OCI-LY1 (cell line): ENCODE data around the gene STRA6.

Experiments used
- H2AFZ ChIP-seq: fragments of 200-600 bp; sonication (generic), shearing (Covaris generic); 2 replicates; pipeline ENCODE4 v1.6.0; 2014; ENCODE audit warnings: antibody characterized with exemption, mild to moderate bottlenecking, low read length
- H3F3A ChIP-seq: fragments of 200-600 bp; sonication (generic), shearing (Covaris generic); 2 replicates; pipeline ENCODE4 v1.6.0; 2014; ENCODE audit warnings: mild to moderate bottlenecking, antibody characterized with exemption, low read length, moderate library complexity; ENCODE audit not compliant: insufficient read depth
- H3K27ac ChIP-seq: fragments of 200-600 bp; sonication (generic); 2 replicates; pipeline ENCODE4 v1.5.1; 2014; ENCODE audit warnings: low read length, mixed run types, mild to moderate bottlenecking, low read depth; ENCODE audit not compliant: poor library complexity, severe bottlenecking
- H3K27me3 ChIP-seq: fragments of 200-600 bp; sonication (generic); 2 replicates; pipeline ENCODE4 v1.6.0; 2014; ENCODE audit warnings: antibody characterized with exemption, mild to moderate bottlenecking, low read length, moderate library complexity; ENCODE audit not compliant: insufficient read depth
- H3K36me3 ChIP-seq: fragments of 200-600 bp; sonication (generic); 2 replicates; pipeline ENCODE4 v1.6.1; 2014; ENCODE audit warnings: mild to moderate bottlenecking, antibody characterized with exemption, low read length, moderate library complexity, mixed read lengths; ENCODE audit not compliant: insufficient read depth
- H3K4me1 ChIP-seq: fragments of 200-600 bp; sonication (generic); 2 replicates; pipeline ENCODE4 v1.5.1; 2014; ENCODE audit warnings: mild to moderate bottlenecking, low read length, moderate library complexity; ENCODE audit not compliant: insufficient read depth, severe bottlenecking
- H3K4me2 ChIP-seq: fragments of 200-600 bp; sonication (generic), shearing (Covaris generic); 2 replicates; pipeline ENCODE4 v1.6.1; 2014; ENCODE audit warnings: low read length
- H3K4me3 ChIP-seq: fragments of 200-600 bp; sonication (generic); 2 replicates; pipeline ENCODE4 v1.5.1; 2014; ENCODE audit warnings: low read length, low read depth, mild to moderate bottlenecking, mixed read lengths; ENCODE audit not compliant: poor library complexity, severe bottlenecking
- H3K79me2 ChIP-seq: fragments of 200-600 bp; shearing (Covaris generic); 2 replicates; pipeline ENCODE4 v1.6.1; 2016; ENCODE audit warnings: mixed run types, low read length, mixed read lengths; ENCODE audit not compliant: insufficient read depth
- H3K9ac ChIP-seq: fragments of 200-600 bp; sonication (generic), shearing (Covaris generic); 2 replicates; pipeline ENCODE4 v1.6.1; 2014; ENCODE audit warnings: mild to moderate bottlenecking, low read length, mixed read lengths
- H3K9me2 ChIP-seq: fragments of 200-600 bp; sonication (generic), shearing (Covaris generic); 2 replicates; pipeline ENCODE4 v1.6.1; 2014; ENCODE audit warnings: low read depth, mild to moderate bottlenecking, low read length, mixed read lengths
- H3K9me3 ChIP-seq: fragments of 200-600 bp; shearing (Covaris generic); 2 replicates; pipeline ENCODE4 v1.6.1; 2014; ENCODE audit warnings: low read length, mixed read lengths
- H4K20me1 ChIP-seq: fragments of 200-600 bp; sonication (generic), shearing (Covaris generic); 2 replicates; pipeline ENCODE4 v1.6.0; 2016; ENCODE audit warnings: mild to moderate bottlenecking, low read length; ENCODE audit not compliant: insufficient read depth
- CTCF ChIP-seq: fragments of 200-600 bp; sonication (generic), shearing (Covaris generic); IDR thresholded peaks from 2 replicates; pipeline ENCODE4 v1.5.1; 2017; ENCODE audit warnings: mild to moderate bottlenecking, antibody characterized with exemption, low read length, moderate library complexity, mixed read lengths
- EZH2 ChIP-seq: fragments of 200-600 bp; sonication (generic), shearing (Covaris generic); IDR thresholded peaks from 2 replicates; pipeline ENCODE4 v1.8.0; 2017; ENCODE audit warnings: borderline replicate concordance, mixed run types, mild to moderate bottlenecking, antibody characterized with exemption, low read length, moderate library complexity, mixed read lengths

Gene STRA6

GRCh38 chr15:74240002-74240568 lies 37.5 kb upstream of the STRA6 start:
- Histone ChIP-seq H4K20me1 (no peaks in the 10 kb centered on the region), H3F3A (no peaks in the 10 kb centered on the region), H3K4me1 (no peaks in the 10 kb centered on the region), H2AFZ (no peak overlapping the region), H3K79me2 (no peaks in the 10 kb centered on the region), H3K4me2 (no peak overlapping the region), H3K9ac (no peak overlapping the region), H3K9me2 (no peaks in the 10 kb centered on the region), H3K9me3 (no peaks in the 10 kb centered on the region), H3K4me3 (no peak overlapping the region), H3K36me3 (no peaks in the 10 kb centered on the region), H3K27me3 (no peaks in the 10 kb centered on the region; the same call in 1 of the 2 replicates), H3K27ac (no peak overlapping the region)
- TF ChIP-seq EZH2 (no peak), CTCF (no peak)

GRCh38 chr15:74239051-74239705 lies 36.6 kb upstream of the STRA6 start:
- Histone ChIP-seq H3K9me2 (no peaks in the 10 kb centered on the region), H3K79me2 (no peaks in the 10 kb centered on the region), H3F3A (no peaks in the 10 kb centered on the region), H2AFZ (no peak overlapping the region), H3K4me3 (no peak overlapping the region), H3K9me3 (no peaks in the 10 kb centered on the region), H3K27me3 (no peaks in the 10 kb centered on the region; the same call in 1 of the 2 replicates), H3K4me2 (no peak overlapping the region), H3K4me1 (no peaks in the 10 kb centered on the region), H3K27ac (no peak overlapping the region), H3K36me3 (no peaks in the 10 kb centered on the region), H4K20me1 (no peaks in the 10 kb centered on the region), H3K9ac (no peak overlapping the region)
- TF ChIP-seq EZH2 (no peak), CTCF (no peak)

GRCh38 chr15:74235962-74236361 lies 33.4 kb upstream of the STRA6 start, which contains the start of gene CCDC33:
TSS of gene CCDC33 (plus strand) at chr15:74236326. CDS start at chr15:74236720, 394 bp downstream.
- Histone ChIP-seq H3K9me2 (no peaks in the 10 kb centered on the region), H3K36me3 (no peaks in the 10 kb centered on the region), H3K4me1 (no peaks in the 10 kb centered on the region), H3F3A (no peaks in the 10 kb centered on the region), H3K9me3 (no peaks in the 10 kb centered on the region), H3K79me2 (no peaks in the 10 kb centered on the region), H3K27me3 (no peaks in the 10 kb centered on the region; the same call in 1 of the 2 replicates), H3K4me3 (no peak within 1 kb of the TSS), H3K9ac (no peak within 1 kb of the TSS), H2AFZ (no peak within 1 kb of the TSS), H3K4me2 (no peak within 1 kb of the TSS), H4K20me1 (no peaks in the 10 kb centered on the region), H3K27ac (no peak within 1 kb of the TSS)
- no peak for TF ChIP-seq CTCF
- TF ChIP-seq EZH2, result no peak
